ENCODE results near the gene PRKAG3. TPM values are rescaled to one million over a fixed set of nuclear protein-coding genes. Genes with fewer than 3 reads are reported as not detected.

The PRKAG3 gene
- total RNA-seq, 2 donors from 2014 or later = 0.23 TPM; not detected in 1

DNA sequence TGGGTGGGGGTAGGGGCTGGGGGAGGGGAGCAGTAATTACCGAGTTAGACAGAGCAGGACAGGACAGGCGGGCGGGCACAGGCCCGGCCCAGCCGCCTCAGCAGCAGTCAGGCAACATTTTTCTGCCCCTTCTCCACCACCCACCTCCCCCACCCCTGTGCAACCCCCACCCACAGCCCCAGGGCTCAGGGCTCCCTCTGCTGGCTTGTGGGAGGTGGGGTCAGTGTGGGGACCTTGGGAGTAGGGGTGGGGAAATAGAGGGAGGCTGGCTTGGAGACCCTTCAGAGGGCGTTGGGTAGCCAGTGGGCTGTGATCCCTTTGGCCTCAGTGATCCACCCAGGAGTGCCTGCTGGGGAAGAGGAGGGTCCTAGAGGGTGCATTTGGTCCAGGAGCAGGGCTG is 34.4 kb upstream of the PRKAG3 start:
- DNase-seq (ENCODE audit: low spot score) = no peak
- intact Hi-C loops (cut with DNase I) = no loop called here

GRCh38 chr2:218865396-218865795 is 33.8 kb upstream of the PRKAG3 start:
- no peak for DNase-seq (ENCODE audit: low spot score)
- intact Hi-C loops (cut with DNase I) = no loop called here

DNA sequence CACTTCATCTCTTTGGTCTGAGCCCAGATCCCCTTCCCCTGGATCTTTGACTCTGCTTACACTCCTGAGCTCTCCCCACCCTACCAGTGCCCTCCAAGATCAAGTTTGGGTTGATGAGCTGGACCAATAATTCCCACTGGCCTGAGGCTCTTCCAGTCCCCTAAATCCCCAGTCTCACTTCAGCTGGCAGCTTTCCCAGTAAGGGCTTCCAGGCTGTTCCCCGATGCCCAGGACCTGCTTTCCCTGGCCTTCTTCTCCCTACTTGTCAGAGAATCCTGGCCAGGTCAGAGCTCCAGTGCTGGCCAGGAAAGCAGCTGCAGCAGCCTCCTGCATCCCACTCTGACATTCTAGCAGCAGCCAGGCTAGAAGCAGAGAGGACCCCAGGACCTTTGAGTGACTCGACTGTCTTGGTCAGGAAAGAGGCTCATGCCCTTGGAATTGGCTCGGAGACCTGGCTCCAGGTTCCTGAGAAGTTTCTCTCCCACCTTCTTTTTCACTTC is 31.5 kb upstream of the PRKAG3 start:
- intact Hi-C loops (cut with DNase I) = no loop called here
- peak; percentile 28 for DNase-seq (ENCODE audit: low spot score)

DNA sequence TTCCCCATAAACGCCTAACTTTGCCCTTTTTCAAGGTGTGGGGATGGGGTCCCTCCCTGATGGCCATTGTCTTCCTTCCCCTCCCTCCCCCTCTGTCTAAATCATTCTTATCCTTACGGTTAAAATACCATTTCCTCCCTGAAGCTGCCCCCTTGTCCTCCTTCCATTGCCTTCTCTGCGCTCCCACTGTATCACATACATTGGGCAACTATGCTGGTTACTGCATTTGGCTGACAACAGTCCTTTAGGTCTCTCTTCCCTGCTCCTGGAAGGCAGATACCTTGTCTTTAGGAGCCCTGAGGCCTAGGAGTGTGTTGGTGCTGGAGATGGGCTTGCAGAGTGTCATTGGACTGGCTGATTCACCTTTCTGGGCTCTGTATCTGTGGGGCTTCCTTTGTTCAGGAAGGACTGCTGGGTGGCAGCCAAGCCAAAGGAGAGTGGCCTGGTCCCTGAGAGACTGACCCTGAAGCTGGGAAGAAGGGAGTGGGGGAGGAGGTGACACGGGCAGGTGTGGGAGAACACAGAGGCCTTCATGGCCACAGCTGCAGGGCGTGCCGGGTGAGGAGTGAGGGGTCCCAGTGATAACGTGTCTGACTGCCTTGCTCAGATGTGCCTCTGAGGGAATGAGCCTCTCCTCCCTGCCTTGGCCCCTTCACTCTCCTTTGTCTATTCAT is 30.2 kb upstream of the PRKAG3 start:
- DNase-seq (ENCODE audit: low spot score) = peak; percentile 19
- intact Hi-C loops (cut with DNase I) = no loop called here

- DNase-seq (ENCODE audit: low spot score) = peak; percentile 79
- intact Hi-C loops (cut with DNase I) = no loop called here
Measured at GRCh38 chr2:218860950-218861381, 29.4 kb upstream of the PRKAG3 start.

DNA sequence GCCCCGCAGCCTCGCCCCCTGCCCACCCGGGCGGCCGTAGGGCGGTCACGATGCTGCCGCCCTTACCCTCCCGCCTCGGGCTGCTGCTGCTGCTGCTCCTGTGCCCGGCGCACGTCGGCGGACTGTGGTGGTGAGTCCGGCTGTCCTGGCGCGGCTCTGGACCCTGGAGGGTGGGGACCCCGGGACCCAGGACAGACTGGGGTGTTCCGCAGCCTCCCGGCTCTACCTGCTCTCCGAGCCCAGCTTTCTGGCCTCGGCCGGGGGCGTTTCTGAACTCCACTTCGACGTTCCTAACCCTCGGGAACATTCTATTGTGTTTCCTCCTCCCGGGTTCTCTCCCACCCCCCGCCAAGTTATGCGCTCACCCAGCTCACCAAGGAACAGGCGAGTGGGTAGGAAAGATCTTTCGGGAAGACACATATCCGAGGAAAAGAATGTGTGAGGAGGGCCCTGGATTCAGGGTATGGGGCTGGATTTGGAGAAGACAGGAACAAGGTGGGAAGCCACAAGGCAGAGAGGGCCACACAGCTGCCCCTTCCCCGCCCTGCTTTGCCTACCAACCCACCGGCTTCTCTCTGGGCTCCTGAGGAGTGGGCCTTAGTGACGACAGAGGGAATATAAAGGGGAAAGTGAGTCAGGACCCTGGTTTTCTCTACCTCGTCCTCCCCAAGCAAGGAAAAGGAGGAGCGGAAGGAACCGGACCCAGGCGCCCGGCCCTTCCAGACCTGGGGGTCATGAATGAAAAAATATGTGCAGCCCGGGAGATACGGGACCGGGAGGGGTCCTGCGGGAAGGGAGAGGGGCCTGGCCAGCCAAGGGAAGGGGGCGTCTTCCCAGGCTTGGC is 28.6 kb upstream of the PRKAG3 start:
- DNase-seq (ENCODE audit: low spot score) = peak; percentile 74
- intact Hi-C loops (cut with DNase I) = loop anchor here in 1 of 2 donors (10.0 kb wide), 2 partner anchors 145 to 775 kb away; partner anchors contain the start of gene TTLL4

DNA sequence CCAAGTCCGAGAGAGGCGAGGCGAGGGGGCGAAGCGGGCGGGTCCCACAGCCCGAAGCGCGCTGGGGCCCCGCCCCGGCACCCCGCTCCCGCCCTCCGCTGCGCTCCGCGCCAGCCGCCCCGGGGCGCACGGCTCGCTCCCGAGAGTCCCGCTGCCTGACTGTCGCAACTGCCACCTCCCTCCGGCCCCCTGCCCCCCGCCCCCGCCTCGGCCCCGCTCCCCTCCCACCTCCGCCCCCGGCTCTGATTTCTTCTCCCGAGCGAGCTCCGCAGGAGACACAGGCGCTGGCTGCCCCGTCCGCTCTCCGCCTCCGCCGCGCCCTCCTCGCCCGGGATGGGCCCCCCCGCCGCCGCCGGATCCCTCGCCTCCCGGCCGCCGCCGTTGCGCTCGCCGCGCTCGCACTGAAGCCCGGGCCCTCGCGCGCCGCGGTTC is 28.0 kb upstream of the PRKAG3 start, which contains the start of gene WNT6:
Gene WNT6, plus strand, starts transcription at position 250 of the 432 bp plus-strand sequence. CDS start 233 bp downstream, outside the sequence.
- intact Hi-C loops (cut with DNase I) = loop anchor here in 1 of 2 donors (10.0 kb wide), 2 partner anchors 145 to 775 kb away; partner anchors contain the start of gene TTLL4
- no peak for DNase-seq (ENCODE audit: low spot score)

- intact Hi-C loops (cut with DNase I) = loop anchor here in 1 of 2 donors (10.0 kb wide), 2 partner anchors 144 to 776 kb away; partner anchors contain the start of gene TTLL4
- DNase-seq (ENCODE audit: low spot score) = peak; percentile 74
Measured at GRCh38 chr2:218858671-218859555, 27.3 kb upstream of the PRKAG3 start.

DNA sequence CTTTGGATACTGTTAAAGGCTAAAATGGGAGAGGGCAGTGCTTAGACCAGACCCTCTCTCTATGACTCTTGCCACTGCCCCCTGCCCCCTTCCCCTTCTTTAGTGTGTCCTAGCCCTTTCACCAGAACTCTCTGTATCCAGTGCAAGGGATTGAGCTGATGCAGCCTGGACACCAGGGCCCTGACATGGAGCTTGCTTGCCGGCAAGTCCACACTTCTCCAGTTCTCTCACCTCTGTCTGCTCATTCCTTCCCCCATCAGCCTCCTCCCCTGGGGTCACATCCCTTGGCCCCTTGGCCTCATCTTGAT is 26.5 kb upstream of the PRKAG3 start:
- intact Hi-C loops (cut with DNase I) = loop anchor here in 1 of 2 donors (10.0 kb wide), 2 partner anchors 143 to 777 kb away; partner anchors contain the start of gene TTLL4
- peak; percentile 73 for DNase-seq (ENCODE audit: low spot score)

GRCh38 chr2:218857371-218858137 is 26.0 kb upstream of the PRKAG3 start:
- DNase-seq (ENCODE audit: low spot score) = peak; percentile 49
- intact Hi-C loops (cut with DNase I) = loop anchor here in 1 of 2 donors (10.0 kb wide), 2 partner anchors 143 to 777 kb away; partner anchors contain the start of gene TTLL4

- intact Hi-C loops (cut with DNase I) = loop anchor here in 1 of 2 donors (10.0 kb wide), 2 partner anchors 142 to 778 kb away; partner anchors contain the start of gene TTLL4
- peak; percentile 62 for DNase-seq (ENCODE audit: low spot score)
Measured at GRCh38 chr2:218856896-218857243, 25.3 kb upstream of the PRKAG3 start.

GRCh38 chr2:218856167-218856895 is 24.7 kb upstream of the PRKAG3 start:
- intact Hi-C loops (cut with DNase I) = loop anchor here in 1 of 2 donors (10.0 kb wide), 2 partner anchors 142 to 778 kb away; partner anchors contain the start of gene TTLL4

GRCh38 chr2:218855305-218856166 is 23.9 kb upstream of the PRKAG3 start:
- peak; percentile 43 for DNase-seq (ENCODE audit: low spot score)
- intact Hi-C loops (cut with DNase I) = loop anchor here in 1 of 2 donors (10.0 kb wide), 2 partner anchors 141 to 779 kb away; partner anchors contain the start of gene TTLL4

More at GRCh38 chr2:218856167-218856895, 24.7 kb upstream of the PRKAG3 start:
- DNase-seq (ENCODE audit: low spot score) = peak; percentile 34

- intact Hi-C loops (cut with DNase I) = loop anchor here in 1 of 2 donors (10.0 kb wide), 2 partner anchors 140 to 780 kb away; partner anchors contain the start of gene TTLL4
- peak; percentile 38 for DNase-seq (ENCODE audit: low spot score)
Measured at GRCh38 chr2:218854860-218855259, 23.3 kb upstream of the PRKAG3 start.

DNA sequence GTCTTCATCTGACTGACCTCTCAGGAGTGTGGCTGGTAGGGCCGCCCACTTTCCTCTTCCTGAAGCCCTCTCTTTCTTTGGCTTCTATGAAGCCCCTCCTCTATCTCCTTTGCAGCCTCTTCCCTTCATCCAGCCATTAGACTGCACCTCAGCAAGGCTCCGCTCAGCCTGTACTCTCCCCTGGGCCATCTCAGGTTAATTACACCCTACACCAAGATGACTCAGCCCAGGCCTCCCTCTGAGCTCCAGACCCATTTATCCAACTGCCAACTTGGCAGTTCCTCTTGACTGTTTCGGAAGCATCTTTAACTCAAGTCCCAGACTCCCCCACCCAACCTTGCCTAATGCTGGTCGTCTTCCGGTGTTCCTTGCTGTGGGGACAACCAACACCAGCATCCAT is 22.2 kb upstream of the PRKAG3 start:
- intact Hi-C loops (cut with DNase I) = loop anchor here in 1 of 2 donors (10.0 kb wide), 2 partner anchors 139 to 781 kb away; partner anchors contain the start of gene TTLL4
- peak; percentile 25 for DNase-seq (ENCODE audit: low spot score)

Measured in posterior vena cava (tissue), 2 donors.